Measurements from ENCODE around the gene CHMP4B. TPM values are rescaled to one million over a fixed set of nuclear protein-coding genes. Genes with fewer than 3 reads are reported as not detected.
A peak's percentile ranks its signal among the peaks of the same experiment; 100 is the strongest.

The CHMP4B gene
- total and polyA plus RNA-seq, 4 donors: 2.7 to 37.2 (median 17.2) TPM

GRCh38 chr20:33839591-33839990 lies 28.4 kb downstream of the CHMP4B start:
- Histone ChIP-seq H3K4me3 (ENCODE audit: low read depth in 1 of 3, low read length in 3 of 3) (no peak overlapping the region), H3K36me3 (ENCODE audit: control insufficient read depth in 4 of 4, insufficient read depth in 3 of 4, low read depth in 1 of 4, low read length in 3 of 4) (no peaks in the 10 kb centered on the region), H3K4me1 (ENCODE audit: control insufficient read depth in 4 of 4, insufficient read depth in 4 of 4, low read length in 3 of 4) (peaks cover 23 to 83% (median 66%) of the 10 kb centered on the region in 4 donors), H3K9me3 (ENCODE audit: control insufficient read depth in 4 of 4, low read length in 3 of 4) (no peaks in the 10 kb centered on the region), H3K27me3 (ENCODE audit: control insufficient read depth in 4 of 4, insufficient read depth in 4 of 4, low read length in 3 of 4) (no peaks in the 10 kb centered on the region), H3K27ac (ENCODE audit: low read depth in 1 of 2, low read length in 2 of 2) (no peak overlapping the region), H3K9ac (ENCODE audit: low read depth in 1 of 2, low read length in 2 of 2) (no peak overlapping the region)
- DNase-seq (ENCODE audit: low spot score): peak; percentile 60
- WGBS: 54% methylated on average over 3 of the region's 3 CpGs
- TF ChIP-seq RXRA (IDR thresholded peaks at IDR 0.05) (peak in 1 of 2 donors; percentile 27), HNF4A (conservative IDR thresholded peaks at IDR 0.05) (peak in 1 of 2 donors; percentile 34), YY1 (IDR thresholded peaks at IDR 0.05) (no peak)

DNA sequence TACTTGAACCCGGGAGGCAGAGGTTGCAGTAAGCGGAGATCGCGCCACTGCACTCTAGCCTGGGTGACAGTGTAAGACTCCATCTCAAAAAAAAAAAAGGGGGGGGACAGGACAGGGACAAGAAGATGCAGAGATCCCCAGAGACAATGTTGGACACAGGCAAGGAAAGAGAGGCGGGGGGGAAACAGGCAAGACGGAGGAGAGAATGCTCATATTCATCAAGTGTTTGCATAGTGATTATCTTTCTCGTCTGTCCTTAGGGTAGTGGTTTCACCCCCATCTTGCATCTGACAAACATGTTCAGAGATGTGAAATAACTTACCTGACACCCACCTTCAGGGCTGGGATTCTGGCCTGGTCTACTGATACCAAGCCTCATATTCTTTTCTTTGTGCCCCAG lies 29.0 kb downstream of the CHMP4B start:
- H3K4me3 ChIP-seq (ENCODE audit: low read depth in 1 of 3, low read length in 3 of 3): no peak overlapping the region
- H3K9me3 ChIP-seq (ENCODE audit: control insufficient read depth in 4 of 4, low read length in 3 of 4): no peaks in the 10 kb centered on the region
- H3K36me3 ChIP-seq (ENCODE audit: control insufficient read depth in 4 of 4, insufficient read depth in 3 of 4, low read depth in 1 of 4, low read length in 3 of 4): no peaks in the 10 kb centered on the region
- peaks cover 23 to 83% (median 66%) of the 10 kb centered on the region in 4 donors for H3K4me1 ChIP-seq (ENCODE audit: control insufficient read depth in 4 of 4, insufficient read depth in 4 of 4, low read length in 3 of 4)
- no peak overlapping the region for H3K9ac ChIP-seq (ENCODE audit: low read depth in 1 of 2, low read length in 2 of 2)
- no peak for TF ChIP-seq ZBTB33 (IDR thresholded peaks at IDR 0.05)
- TF ChIP-seq TAF1 (conservative IDR thresholded peaks at IDR 0.05): no peak
- no peak for TF ChIP-seq JUND (IDR thresholded peaks at IDR 0.05)
- TF ChIP-seq YY1 (IDR thresholded peaks at IDR 0.05): no peak
- no peak for TF ChIP-seq RXRA (IDR thresholded peaks at IDR 0.05)
- TF ChIP-seq, protein P1, sequence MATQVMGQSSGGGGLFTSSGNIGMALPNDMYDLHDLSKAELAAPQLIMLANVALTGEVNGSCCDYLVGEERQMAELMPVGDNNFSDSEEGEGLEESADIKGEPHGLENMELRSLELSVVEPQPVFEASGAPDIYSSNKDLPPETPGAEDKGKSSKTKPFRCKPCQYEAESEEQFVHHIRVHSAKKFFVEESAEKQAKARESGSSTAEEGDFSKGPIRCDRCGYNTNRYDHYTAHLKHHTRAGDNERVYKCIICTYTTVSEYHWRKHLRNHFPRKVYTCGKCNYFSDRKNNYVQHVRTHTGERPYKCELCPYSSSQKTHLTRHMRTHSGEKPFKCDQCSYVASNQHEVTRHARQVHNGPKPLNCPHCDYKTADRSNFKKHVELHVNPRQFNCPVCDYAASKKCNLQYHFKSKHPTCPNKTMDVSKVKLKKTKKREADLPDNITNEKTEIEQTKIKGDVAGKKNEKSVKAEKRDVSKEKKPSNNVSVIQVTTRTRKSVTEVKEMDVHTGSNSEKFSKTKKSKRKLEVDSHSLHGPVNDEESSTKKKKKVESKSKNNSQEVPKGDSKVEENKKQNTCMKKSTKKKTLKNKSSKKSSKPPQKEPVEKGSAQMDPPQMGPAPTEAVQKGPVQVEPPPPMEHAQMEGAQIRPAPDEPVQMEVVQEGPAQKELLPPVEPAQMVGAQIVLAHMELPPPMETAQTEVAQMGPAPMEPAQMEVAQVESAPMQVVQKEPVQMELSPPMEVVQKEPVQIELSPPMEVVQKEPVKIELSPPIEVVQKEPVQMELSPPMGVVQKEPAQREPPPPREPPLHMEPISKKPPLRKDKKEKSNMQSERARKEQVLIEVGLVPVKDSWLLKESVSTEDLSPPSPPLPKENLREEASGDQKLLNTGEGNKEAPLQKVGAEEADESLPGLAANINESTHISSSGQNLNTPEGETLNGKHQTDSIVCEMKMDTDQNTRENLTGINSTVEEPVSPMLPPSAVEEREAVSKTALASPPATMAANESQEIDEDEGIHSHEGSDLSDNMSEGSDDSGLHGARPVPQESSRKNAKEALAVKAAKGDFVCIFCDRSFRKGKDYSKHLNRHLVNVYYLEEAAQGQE (IDR thresholded peaks at IDR 0.05): no peak
- TF ChIP-seq EGR1 (IDR thresholded peaks at IDR 0.05; ENCODE audit: low read depth in 2 of 2): no peak
- no peak for TF ChIP-seq RAD21 (IDR thresholded peaks at IDR 0.05)
- TF ChIP-seq MAX (IDR thresholded peaks at IDR 0.05): no peak
- TF ChIP-seq, protein P2, sequence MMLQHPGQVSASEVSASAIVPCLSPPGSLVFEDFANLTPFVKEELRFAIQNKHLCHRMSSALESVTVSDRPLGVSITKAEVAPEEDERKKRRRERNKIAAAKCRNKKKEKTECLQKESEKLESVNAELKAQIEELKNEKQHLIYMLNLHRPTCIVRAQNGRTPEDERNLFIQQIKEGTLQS (IDR thresholded peaks at IDR 0.05): no peak
- no peak for TF ChIP-seq SP1 (IDR thresholded peaks at IDR 0.05)
- no peak for TF ChIP-seq FOXA2 (IDR thresholded peaks at IDR 0.05)
- TF ChIP-seq NR2F2 (IDR thresholded peaks at IDR 0.05): no peak
- no peak for TF ChIP-seq HNF4A (conservative IDR thresholded peaks at IDR 0.05)
- H3K27me3 ChIP-seq (ENCODE audit: control insufficient read depth in 4 of 4, insufficient read depth in 4 of 4, low read length in 3 of 4): no peaks in the 10 kb centered on the region
- no peak for DNase-seq (ENCODE audit: low spot score)
- peak overlapping the region in 1 of 2 donors; percentile 62 for H3K27ac ChIP-seq (ENCODE audit: low read depth in 1 of 2, low read length in 2 of 2)
- 93% methylated on average over 7 of the region's 7 CpGs for WGBS

All from liver (tissue), 9 donors.